Kidney (tissue), 14 donors: ENCODE results near the gene MARK2. TPM values are rescaled to one million over a fixed set of nuclear protein-coding genes. Genes with fewer than 3 reads are reported as not detected.

Experiments used
- DNase-seq, 5 donors: peaks; one replicate each; pipeline ENCODE4 v3.0.0-alpha.2; 2013 to 2020
- FAIRE-seq: peaks from 2 replicates; lab custom pipeline; 2012; peaks lifted over from hg19 to GRCh38; lab: Jason Lieb, UNC
- H3K27ac ChIP-seq, 2 donors: one replicate each; pipeline ENCODE4 v1.7.0; 2013; ENCODE audit warnings: low read depth in 2 of 2, low read length in 2 of 2, inconsistent platforms in 1 of 2
- H3K27me3 ChIP-seq: one replicate; pipeline ENCODE4 v1.7.1; 2013; ENCODE audit warnings: low read length, inconsistent platforms; ENCODE audit not compliant: control insufficient read depth, insufficient read depth
- H3K36me3 ChIP-seq, 3 donors: one replicate each; pipeline versions ENCODE4 v1.7.0 to v1.7.1; 2013; ENCODE audit warnings: low read length in 3 of 3, control low read depth in 1 of 3, inconsistent platforms in 1 of 3; ENCODE audit not compliant: insufficient read depth in 3 of 3, control insufficient read depth in 2 of 3
- H3K4me1 ChIP-seq, 3 donors: one replicate each; pipeline versions ENCODE4 v1.7.0 to v1.7.1; 2013; ENCODE audit warnings: low read length in 3 of 3, inconsistent platforms in 1 of 3, low read depth in 1 of 3; ENCODE audit not compliant: control insufficient read depth in 2 of 3, insufficient read depth in 2 of 3
- H3K4me3 ChIP-seq, 3 donors: one replicate each; pipeline versions ENCODE4 v1.7.0 to v1.8.1; 2013; ENCODE audit warnings: low read length in 3 of 3, control low read depth in 1 of 3, inconsistent platforms in 1 of 3
- H3K9ac ChIP-seq, 3 donors: one replicate each; pipeline versions ENCODE4 v1.7.0 to v1.7.1; 2013; ENCODE audit warnings: low read length in 3 of 3, control low read depth in 1 of 3, inconsistent platforms in 1 of 3
- H3K9me3 ChIP-seq, 3 donors: one replicate each; pipeline versions ENCODE4 v1.7.0 to v1.7.1; 2013; ENCODE audit warnings: low read length in 3 of 3, control low read depth in 1 of 3, inconsistent platforms in 1 of 3; ENCODE audit not compliant: control insufficient read depth in 2 of 3, insufficient read depth in 1 of 3
- CTCF ChIP-seq: IDR thresholded peaks from 3 replicates; pipeline ENCODE4 v1.5.1; 2012; ENCODE audit warnings: mild to moderate bottlenecking, moderate library complexity, borderline replicate concordance; ENCODE audit not compliant: insufficient read depth; ENCODE audit errors: extremely low read depth
- intact Hi-C: fragments of 100-400 bp; cut with DNase I; formaldehyde crosslinking; loops from one replicate; pipeline ENCODE4 v1.11.1; 2022
- polyA plus RNA-seq: library from polyadenylated mRNA; stranded (reverse); fragments of 350-450 nt; fragmentation: Illumina TruSeq; extraction: RNeasy Lipid Tissue Mini Kit (QIAGEN cat#74804); gene quantifications from one replicate; pipeline ENCODE4 v1.2.3, GENCODE V29; 2014; ENCODE audit warnings: low read depth, low replicate concordance; ENCODE audit not compliant: insufficient read depth
- total RNA-seq: library from RNA; stranded (reverse); fragmentation: NEBNext Ultra II Directional; extraction: Animal tissue kit (Norgen Biotek cat#: 25700); gene quantifications from one replicate; pipeline ENCODE4 v1.2.1, GENCODE V29; 2021
- donor health status: control.
- donor health status: control.
- donor health status: control.
- donor health status: control.
- donor health status: control.
- donor health status: DM: yes; HTN: yes; CAD: no.
- donor health status: Normal renal cell carcinoma (clear cell type).

The MARK2 gene
- total and polyA plus RNA-seq, 2 donors from 2014 or later, result 11.7 to 42.6 TPM

DNA sequence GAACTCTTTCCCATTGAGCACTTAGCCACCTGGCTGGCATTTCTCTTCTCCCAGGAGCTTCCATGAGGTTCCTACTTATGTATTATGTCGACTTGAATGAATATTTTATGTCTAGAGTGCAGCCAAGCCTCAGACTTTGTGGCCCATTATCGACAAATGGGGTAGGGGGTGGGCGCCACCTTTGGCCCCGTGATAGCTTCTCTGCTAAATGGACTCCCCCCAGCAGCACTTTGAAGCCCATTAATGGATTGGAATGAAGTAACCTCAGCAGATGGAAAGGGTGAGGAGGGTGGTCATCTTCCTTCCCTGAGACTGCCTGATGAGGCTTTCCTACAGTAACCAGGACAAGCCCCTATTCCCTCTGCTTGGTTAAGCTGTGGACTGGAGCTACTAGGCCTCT is 5.9 kb downstream of the MARK2 start:
- no peak overlapping the region for H3K27ac ChIP-seq
- no peaks in the 10 kb centered on the region for H3K9me3 ChIP-seq
- intact Hi-C loops, result no loop called here
- no peak for TF ChIP-seq CTCF
- no peak for FAIRE-seq
- no peak overlapping the region for H3K9ac ChIP-seq
- H3K4me1 ChIP-seq, result peaks cover 3 to 26% (median 9%) of the 10 kb centered on the region in 3 donors
- no peak for DNase-seq
- no peaks in the 10 kb centered on the region for H3K27me3 ChIP-seq
- no peak overlapping the region for H3K4me3 ChIP-seq
- H3K36me3 ChIP-seq, result peaks cover 0 to 2% (median 0%) of the 10 kb centered on the region in 3 donors

- Histone ChIP-seq H3K4me1 (peaks cover 3 to 22% (median 9%) of the 10 kb centered on the region in 3 donors), H3K36me3 (peaks cover 0 to 2% (median 0%) of the 10 kb centered on the region in 3 donors), H3K27me3 (no peaks in the 10 kb centered on the region), H3K9ac (no peak overlapping the region), H3K4me3 (no peak overlapping the region), H3K9me3 (no peaks in the 10 kb centered on the region), H3K27ac (no peak overlapping the region)
- FAIRE-seq, result no peak
- no peak for DNase-seq
- TF ChIP-seq CTCF, result no peak
- intact Hi-C loops, result no loop called here
These were observed 6.4 kb downstream of the MARK2 start for GRCh38 chr11:63845303-63845702.

DNA sequence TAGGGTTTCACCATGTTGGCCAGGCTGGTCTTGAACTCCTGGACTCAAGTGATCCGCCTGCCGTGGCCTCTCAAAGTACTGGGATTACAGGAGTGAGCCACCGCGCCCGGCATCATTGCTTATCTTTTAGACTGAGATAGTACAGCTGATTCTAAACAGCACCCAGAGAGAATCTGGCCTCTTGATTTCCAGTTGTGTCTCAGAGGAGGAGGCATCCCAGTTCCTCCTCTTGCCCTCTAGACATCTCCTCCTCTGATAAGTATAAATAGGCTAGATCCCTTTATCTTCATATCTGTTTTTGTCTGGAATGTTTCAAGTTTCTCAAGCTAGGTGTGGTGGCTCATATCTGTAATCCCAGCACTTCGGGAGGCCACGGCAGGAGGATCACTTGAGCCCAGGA is 7.0 kb downstream of the MARK2 start:
- Histone ChIP-seq H3K27ac (no peak overlapping the region), H3K36me3 (peaks cover 0 to 2% (median 0%) of the 10 kb centered on the region in 3 donors), H3K4me1 (peaks cover 3 to 18% (median 9%) of the 10 kb centered on the region in 3 donors), H3K4me3 (no peak overlapping the region), H3K27me3 (no peaks in the 10 kb centered on the region), H3K9me3 (no peaks in the 10 kb centered on the region), H3K9ac (no peak overlapping the region)
- FAIRE-seq (no peak), DNase-seq (no peak)
- intact Hi-C loops, result no loop called here
- TF ChIP-seq CTCF, result no peak

- DNase-seq (no peak), FAIRE-seq (no peak)
- H3K9me3 ChIP-seq, result no peaks in the 10 kb centered on the region
- no peak for TF ChIP-seq CTCF
- H3K4me1 ChIP-seq, result peaks cover 0 to 13% (median 12%) of the 10 kb centered on the region in 3 donors
- H3K27me3 ChIP-seq, result no peaks in the 10 kb centered on the region
- H3K27ac ChIP-seq, result peak overlapping the region in 1 of 2 donors; percentile 60
- intact Hi-C loops, result no loop called here
- peaks cover 0 to under 1% (median 0%) of the 10 kb centered on the region in 3 donors for H3K36me3 ChIP-seq
- no peak overlapping the region for H3K4me3 ChIP-seq
- no peak overlapping the region for H3K9ac ChIP-seq
These were observed 8.0 kb downstream of the MARK2 start for GRCh38 chr11:63846897-63847296.
